Nephron (organoid): Measurements from ENCODE around the gene MATN1.

Source experiments
- H3K27ac Mint-ChIP-seq, 3 experiments: 2 replicates each; pipeline ENCODE4 v1.8.0; 2020; ENCODE audit warnings: mixed read lengths in 3 of 3, mild to moderate bottlenecking in 2 of 3, moderate library complexity in 1 of 3
- H3K27me3 Mint-ChIP-seq: 2 replicates; pipeline ENCODE4 v1.8.0; 2021; ENCODE audit warnings: low read depth, mild to moderate bottlenecking, moderate library complexity, mixed read lengths
- H3K36me3 Mint-ChIP-seq: 2 replicates; pipeline ENCODE4 v1.8.0; 2020; ENCODE audit warnings: low read depth, mixed read lengths
- H3K4me1 Mint-ChIP-seq: 2 replicates; pipeline ENCODE4 v1.8.0; 2020; ENCODE audit warnings: mixed read lengths
- H3K4me3 Mint-ChIP-seq, 3 experiments: 2 replicates each; pipeline ENCODE4 v1.8.0; 2020; ENCODE audit warnings: mild to moderate bottlenecking in 3 of 3, mixed read lengths in 3 of 3, moderate library complexity in 2 of 3
- H3K9me3 Mint-ChIP-seq: 2 replicates; pipeline ENCODE4 v1.8.0; 2020; ENCODE audit warnings: mixed read lengths
- TF ChIP-seq, protein P1 (sequence below), 3 experiments: fragments of 200-600 bp; sonication (generic); IDR thresholded peaks; one replicate each; pipeline ENCODE4 v1.5.0; 2021; ENCODE audit warnings: antibody characterized with exemption in 3 of 3; ENCODE audit not compliant: unreplicated experiment in 3 of 3

The MATN1 gene

DNA sequence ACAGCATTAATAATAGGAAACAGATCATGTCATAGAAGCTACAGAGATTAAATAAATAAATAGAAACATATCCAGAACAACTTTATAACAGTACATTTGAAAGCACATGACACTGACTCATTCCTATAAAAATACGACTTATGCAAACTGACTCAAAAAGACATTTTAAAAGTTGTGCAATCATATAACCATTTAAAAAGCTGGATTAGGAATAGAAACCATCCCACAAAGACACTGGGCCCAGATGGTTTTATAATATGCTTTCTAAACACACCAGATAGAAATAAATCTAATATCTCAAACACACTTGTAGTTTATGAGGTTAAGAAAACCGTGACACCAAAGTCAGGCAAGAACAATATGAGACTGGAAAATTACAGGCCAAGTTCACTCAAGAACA is 47.6 kb downstream of the MATN1 start:
- TF ChIP-seq, protein P1, sequence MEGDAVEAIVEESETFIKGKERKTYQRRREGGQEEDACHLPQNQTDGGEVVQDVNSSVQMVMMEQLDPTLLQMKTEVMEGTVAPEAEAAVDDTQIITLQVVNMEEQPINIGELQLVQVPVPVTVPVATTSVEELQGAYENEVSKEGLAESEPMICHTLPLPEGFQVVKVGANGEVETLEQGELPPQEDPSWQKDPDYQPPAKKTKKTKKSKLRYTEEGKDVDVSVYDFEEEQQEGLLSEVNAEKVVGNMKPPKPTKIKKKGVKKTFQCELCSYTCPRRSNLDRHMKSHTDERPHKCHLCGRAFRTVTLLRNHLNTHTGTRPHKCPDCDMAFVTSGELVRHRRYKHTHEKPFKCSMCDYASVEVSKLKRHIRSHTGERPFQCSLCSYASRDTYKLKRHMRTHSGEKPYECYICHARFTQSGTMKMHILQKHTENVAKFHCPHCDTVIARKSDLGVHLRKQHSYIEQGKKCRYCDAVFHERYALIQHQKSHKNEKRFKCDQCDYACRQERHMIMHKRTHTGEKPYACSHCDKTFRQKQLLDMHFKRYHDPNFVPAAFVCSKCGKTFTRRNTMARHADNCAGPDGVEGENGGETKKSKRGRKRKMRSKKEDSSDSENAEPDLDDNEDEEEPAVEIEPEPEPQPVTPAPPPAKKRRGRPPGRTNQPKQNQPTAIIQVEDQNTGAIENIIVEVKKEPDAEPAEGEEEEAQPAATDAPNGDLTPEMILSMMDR (IDR thresholded peaks at IDR 0.05; ENCODE audit: unreplicated experiment in 3 of 3), result no peak
- Mint-ChIP-seq H3K27ac (no peak overlapping the region), H3K27me3 (no peaks in the 10 kb centered on the region), H3K36me3 (peaks cover 4% of the 10 kb centered on the region), H3K4me3 (no peak overlapping the region), H3K9me3 (peaks cover 29% of the 10 kb centered on the region), H3K4me1 (no peaks in the 10 kb centered on the region)

DNA sequence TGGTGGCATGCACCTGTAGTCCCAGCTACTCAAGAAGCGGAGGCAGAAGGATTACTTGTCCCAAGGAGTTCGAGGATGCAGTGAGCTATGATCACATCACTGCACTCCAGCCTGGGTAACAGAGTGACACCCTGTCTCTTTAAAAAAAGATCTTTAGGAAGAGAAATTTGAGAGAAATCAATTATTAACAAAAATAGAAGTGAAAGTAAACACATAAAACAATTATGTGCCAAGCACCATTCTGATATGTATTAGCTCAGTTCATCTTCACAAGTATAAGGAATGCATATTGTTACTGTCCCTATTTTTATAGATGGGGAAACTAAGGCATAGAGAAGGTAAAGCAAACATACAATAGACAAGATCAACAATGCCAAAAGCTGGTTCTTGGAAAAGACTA is 48.1 kb downstream of the MATN1 start:
- peaks cover 29% of the 10 kb centered on the region for H3K9me3 Mint-ChIP-seq
- peaks cover 4% of the 10 kb centered on the region for H3K27me3 Mint-ChIP-seq
- H3K4me1 Mint-ChIP-seq, result peaks cover 2% of the 10 kb centered on the region
- peaks cover 4% of the 10 kb centered on the region for H3K36me3 Mint-ChIP-seq
- H3K27ac Mint-ChIP-seq, result no peak overlapping the region
- TF ChIP-seq, protein P1 (IDR thresholded peaks at IDR 0.05; ENCODE audit: unreplicated experiment in 3 of 3), result no peak
- H3K4me3 Mint-ChIP-seq, result no peak overlapping the region

DNA sequence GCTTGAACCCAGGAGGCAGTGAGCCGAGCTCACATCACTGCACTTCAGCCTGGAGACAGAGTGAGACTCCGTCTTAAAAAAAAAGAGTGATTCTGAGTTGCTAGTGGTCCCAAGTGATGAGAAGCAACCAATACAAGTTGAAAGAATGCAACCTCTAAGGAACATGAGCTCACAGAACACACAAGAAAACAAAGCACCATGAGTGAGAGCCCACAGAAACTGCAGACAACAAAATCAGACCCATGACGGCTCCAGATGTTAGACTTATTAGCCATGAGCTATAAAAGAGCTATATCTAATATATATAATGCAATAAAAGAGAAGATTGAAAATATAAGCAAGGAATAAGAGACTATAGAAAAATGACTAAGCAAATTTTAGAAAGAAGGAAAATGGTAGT is 50.0 kb downstream of the MATN1 start:
- Mint-ChIP-seq H3K36me3 (peaks cover 4% of the 10 kb centered on the region), H3K4me3 (no peak overlapping the region), H3K27ac (no peak overlapping the region), H3K4me1 (peaks cover 9% of the 10 kb centered on the region), H3K9me3 (peaks cover 24% of the 10 kb centered on the region), H3K27me3 (peaks cover 15% of the 10 kb centered on the region)
- TF ChIP-seq, protein P1 (IDR thresholded peaks at IDR 0.05; ENCODE audit: unreplicated experiment in 3 of 3), result no peak

DNA sequence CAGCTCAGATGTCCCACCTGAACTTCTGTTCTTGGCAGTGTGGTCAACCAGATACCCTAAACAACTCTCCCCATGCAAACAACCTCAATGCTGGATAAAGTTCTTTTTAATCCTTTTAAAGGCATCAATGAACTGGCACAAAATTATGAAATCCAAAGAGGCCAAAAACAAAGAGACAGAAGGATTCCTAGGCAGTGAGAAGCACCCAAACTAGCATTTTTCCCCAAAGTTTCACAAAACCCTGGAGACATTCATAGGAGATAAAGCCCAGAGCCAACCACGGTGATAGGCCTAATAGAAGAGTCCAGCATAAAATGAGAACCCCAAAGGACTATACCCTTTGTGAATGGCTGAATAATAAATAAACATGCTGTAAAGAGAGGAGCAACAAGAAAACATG is 50.7 kb downstream of the MATN1 start:
- Mint-ChIP-seq H3K27me3 (peaks cover 15% of the 10 kb centered on the region), H3K9me3 (peaks cover 24% of the 10 kb centered on the region), H3K27ac (no peak overlapping the region), H3K36me3 (peaks cover 4% of the 10 kb centered on the region), H3K4me3 (no peak overlapping the region), H3K4me1 (peaks cover 9% of the 10 kb centered on the region)
- TF ChIP-seq, protein P1 (IDR thresholded peaks at IDR 0.05; ENCODE audit: unreplicated experiment in 3 of 3), result no peak

DNA sequence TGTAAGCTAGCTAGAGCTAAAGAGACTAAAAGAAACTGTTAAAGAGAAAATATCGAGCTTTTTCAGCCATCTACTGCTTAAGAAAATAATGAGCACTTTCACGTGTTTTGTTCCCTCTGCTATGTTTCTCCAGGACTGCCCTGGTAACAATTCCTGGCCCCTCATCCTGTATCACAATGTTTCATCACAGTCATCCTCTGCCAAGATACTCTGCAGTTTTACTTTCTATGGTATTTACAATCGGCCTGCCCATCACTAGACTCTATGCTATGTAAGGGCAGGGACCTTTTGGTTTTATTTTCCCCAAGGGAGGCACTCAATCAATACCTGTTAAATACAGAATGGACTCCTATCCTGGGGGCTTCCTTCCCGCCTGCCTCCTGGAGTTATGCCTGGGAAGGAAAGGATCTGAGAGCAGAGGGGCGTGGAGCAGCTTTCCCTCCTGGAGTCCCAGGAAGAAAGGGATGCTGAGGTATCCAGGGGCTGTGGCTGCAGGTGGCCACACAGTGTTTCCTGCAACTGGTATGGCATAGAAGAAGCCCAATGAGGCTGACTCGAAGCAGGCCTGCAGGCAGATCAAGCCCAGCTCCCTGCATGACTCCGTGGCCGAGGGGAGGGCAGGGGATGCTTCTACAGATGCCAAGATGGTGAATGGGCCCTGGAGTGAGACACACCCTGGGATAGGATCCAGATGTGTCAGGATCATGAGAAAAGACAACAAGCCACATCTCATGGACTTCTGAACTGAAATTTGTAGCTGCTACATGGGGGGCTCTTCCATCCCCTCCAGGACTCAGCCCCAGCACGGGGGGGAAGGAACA is 52.9 kb downstream of the MATN1 start:
- no peak overlapping the region for H3K4me3 Mint-ChIP-seq

More for the DNA sequence above, 52.9 kb downstream of the MATN1 start:
- peaks cover 20% of the 10 kb centered on the region for H3K9me3 Mint-ChIP-seq
- TF ChIP-seq, protein P1 (IDR thresholded peaks at IDR 0.05; ENCODE audit: unreplicated experiment in 3 of 3), result no peak
- peaks cover 14% of the 10 kb centered on the region for H3K4me1 Mint-ChIP-seq
- peak overlapping the region in 2 of 3 experiments; percentile 6 to 12 for H3K27ac Mint-ChIP-seq
- peaks cover 19% of the 10 kb centered on the region for H3K27me3 Mint-ChIP-seq
- H3K36me3 Mint-ChIP-seq, result peaks cover 4% of the 10 kb centered on the region
